GM18861 (cell line): Measurements from ENCODE around the gene RHOBTB1.
"Not testable (repeated sequence)": the region's sequence is repeated elsewhere in the genome, so short reads cannot be mapped to it uniquely, and the experiment has no call there.

Experiments
- ATAC-seq: cut with Tn5 transposase; IDR thresholded peaks from one replicate; pipeline ENCODE4 v1.9.1; 2021; ENCODE audit not compliant: unreplicated experiment

Gene RHOBTB1

GRCh38 chr10:60871215-60871614 is 72.8 kb downstream of the RHOBTB1 start:
- no peak for ATAC-seq

- ATAC-seq: no peak
Measured at GRCh38 chr10:60870803-60871202, 73.2 kb downstream of the RHOBTB1 start.

DNA sequence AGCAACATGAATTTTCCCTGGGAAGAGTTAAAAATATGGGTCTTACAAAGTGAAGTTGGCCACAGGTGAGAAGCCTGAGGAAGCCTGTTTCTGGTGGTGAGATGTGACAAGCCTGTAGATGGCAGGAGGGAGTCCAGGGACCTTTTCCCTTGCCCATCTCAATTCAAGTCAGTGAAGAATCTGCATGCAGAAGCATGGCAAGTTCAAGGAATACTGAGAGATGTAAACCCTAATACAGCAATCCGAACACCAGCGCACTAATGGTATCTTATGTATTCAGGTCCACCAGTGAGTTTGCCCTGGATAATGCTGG is 73.6 kb downstream of the RHOBTB1 start:
- no peak for ATAC-seq

GRCh38 chr10:60869652-60870415 is 74.2 kb downstream of the RHOBTB1 start:
- ATAC-seq: no peak

GRCh38 chr10:60868946-60869345 is 75.0 kb downstream of the RHOBTB1 start:
- ATAC-seq: no peak

DNA sequence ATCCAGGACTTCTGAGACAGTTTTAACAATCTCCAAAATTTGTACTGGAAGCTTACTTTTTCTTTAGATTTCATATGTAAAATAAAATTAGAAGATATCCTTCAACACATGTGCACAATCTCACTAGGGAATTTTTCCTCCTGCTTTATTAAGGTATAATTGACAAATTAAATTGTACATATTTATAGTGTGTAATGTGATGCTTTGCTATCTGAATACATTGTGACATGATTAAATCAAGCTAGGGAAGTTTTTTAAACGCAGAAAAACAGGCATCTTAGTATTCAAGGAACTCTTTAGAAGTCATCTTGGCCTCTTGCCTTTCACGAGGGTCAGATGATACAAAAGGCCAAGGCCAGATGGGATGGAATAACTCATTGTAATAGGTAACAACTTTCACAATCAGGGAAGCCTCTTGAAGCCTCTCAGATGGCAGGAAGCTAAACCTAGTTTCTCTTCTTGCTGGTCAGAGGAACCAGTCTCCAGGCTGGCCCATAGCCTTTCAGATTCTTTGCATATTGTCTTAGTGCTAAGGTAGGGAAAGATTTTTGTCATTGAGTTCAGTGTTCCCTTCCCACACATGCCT is 78.7 kb downstream of the RHOBTB1 start:
- no peak for ATAC-seq

DNA sequence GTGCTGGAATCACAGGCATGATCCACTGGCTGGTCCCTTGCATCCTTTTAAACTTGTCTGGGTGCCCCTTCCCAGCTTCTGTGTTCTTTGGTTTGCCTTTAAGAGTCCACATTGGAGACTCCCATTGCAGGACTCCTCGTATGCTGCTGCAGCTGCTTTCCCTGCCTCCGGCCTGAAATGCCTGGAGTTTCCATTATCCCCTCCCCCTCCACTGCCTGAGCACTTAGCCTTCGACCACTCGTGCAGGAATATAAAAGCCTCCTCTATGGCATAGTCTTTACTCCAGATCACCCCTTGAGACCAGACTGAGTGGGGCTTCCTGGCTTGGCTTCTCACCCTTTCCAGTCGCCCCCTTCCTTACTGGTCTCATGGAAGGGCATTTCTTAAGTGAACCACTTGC is 80.2 kb downstream of the RHOBTB1 start:
- ATAC-seq: no peak

DNA sequence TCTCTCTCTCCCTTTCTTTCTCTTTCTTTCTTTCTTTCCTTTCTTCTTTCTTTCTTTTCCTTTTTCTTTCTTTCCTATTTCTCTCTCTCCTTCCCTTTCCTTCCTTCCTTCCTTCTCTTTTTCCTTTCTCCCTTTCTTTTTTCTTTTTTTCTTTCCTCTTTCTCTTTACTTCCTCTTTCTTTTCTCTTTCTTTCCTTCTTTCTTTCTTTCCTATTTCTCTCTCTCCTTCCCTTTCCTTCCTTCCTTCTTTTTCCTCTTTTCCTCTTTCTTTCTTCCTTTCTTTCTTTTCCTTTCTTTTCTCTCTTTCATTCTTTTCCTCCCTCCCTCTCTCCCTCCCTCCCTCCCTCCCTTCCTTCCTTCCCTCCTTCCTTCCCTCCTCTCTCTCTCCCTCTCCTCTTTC is 81.5 kb downstream of the RHOBTB1 start:
- ATAC-seq: no peak

DNA sequence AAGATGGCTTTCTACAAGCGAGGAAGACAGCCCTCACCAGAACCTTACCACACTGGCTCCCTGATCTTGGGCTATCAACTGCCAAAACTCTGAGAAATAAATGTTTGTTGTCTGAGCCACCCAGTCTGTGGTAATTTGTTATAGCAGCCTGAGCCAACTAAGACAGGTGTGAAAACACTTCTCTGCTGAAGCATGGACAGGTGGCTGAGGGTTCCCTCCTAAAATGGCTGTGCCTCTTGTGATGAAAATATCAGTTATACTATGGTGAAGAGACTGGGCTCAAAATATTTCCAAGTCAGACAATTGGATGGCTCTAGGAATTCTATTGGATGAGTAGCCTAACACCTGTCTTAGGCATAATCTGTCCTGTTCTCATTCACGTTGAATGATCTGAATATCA is 87.6 kb downstream of the RHOBTB1 start:
- ATAC-seq: no peak

- no peak for ATAC-seq
Measured at GRCh38 chr10:60853637-60854036, 90.3 kb downstream of the RHOBTB1 start.

DNA sequence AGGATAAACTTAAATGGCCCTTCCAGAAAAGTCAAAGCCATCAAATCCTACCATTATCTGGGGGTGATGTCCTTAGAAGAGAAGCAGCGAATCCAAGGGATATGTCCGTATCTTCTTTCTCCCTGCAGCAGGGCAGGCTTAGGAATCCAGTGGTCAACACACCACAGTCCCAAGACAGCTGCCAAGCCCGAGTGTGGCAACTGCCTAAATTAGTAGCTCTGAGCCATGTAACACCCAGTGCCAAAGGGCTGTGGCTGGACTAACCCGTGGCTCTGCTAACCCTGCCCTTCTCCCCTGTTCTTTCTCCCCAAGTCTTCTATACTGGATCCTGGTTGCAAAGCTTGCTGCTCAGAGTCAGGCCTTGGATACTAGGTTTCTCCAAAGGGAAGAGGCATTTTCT is 90.9 kb downstream of the RHOBTB1 start:
- no peak for ATAC-seq

DNA sequence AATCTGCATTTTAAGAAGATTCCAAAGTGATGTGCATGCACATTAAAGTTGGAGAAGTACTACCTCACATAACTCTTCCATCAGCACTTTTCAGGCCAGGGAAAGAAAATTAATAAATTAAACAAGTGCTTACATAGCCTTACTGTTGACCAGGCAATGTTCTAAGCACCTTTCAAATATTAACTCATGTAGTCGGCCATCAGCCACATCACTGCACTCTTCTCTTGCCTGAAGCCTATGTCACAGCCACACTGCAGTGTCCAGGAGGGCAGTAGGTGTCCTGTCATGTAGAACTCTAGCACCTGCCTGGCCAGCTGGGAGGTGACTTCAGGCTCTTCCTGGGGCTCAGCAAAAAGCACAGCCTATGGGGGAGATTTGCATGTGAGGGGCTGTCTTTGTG is 94.2 kb downstream of the RHOBTB1 start:
- ATAC-seq: no peak

DNA sequence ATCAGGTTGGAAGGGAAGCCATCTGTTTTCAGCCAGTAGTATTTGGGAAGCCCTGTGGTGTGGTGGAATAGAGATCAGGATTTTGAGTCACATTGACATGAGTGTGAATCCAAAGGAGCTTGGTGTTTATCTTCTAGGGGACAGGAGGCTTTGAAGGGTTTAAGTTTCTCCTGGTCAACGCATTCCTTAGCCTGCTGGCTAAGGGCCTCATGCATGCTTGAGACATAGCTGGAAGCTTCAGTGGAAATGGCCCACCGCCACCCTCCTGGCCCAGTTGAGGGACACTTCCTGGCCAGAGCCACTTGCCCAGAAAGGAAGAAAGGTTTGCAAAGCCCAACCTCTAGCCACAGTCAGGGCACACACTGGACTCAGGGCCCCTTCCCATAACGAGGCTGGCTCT is 94.8 kb downstream of the RHOBTB1 start:
- ATAC-seq: no peak

GRCh38 chr10:60848680-60849079 is 95.3 kb downstream of the RHOBTB1 start:
- no peak for ATAC-seq

DNA sequence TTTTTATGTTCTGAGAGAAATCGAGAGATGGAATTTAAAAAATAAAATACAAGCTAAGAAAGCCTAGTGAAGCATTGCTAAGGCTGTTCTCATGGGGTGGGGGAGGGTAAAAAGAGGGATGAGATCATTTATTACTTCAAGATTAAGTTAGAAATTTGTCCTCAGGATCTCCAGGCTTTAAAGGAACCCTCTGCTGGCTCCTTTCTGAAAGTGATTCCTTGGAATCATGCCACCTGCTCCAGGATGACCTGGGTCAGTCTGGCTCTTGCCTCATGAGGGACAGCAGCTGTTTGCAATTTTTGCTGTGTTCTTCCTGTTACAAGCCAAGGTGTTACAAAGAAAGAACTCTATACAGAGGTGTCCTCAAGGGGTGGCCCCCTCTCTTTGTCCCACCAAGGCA is 95.9 kb downstream of the RHOBTB1 start:
- no peak for ATAC-seq

DNA sequence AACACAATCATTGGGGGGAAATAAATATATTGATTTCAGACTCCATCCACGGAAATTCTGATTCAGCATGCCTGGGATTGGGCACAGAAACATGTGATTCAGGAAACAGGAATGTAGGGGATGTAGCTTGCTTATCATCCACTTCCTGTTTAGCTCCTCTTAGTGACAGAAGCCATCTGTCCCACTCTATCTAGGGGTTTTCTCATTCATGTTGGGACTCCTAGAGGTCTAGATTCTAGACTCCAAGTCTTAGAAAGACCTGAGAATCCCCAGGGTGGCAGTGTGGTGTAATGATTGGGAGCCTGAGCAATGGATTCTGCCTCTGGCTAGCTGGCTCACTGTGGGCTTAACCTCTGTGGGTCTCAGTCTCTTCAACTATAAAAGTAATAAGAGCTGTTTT is 97.8 kb downstream of the RHOBTB1 start:
- no peak for ATAC-seq

GRCh38 chr10:60845038-60845437 is 98.9 kb downstream of the RHOBTB1 start:
- no peak for ATAC-seq

DNA sequence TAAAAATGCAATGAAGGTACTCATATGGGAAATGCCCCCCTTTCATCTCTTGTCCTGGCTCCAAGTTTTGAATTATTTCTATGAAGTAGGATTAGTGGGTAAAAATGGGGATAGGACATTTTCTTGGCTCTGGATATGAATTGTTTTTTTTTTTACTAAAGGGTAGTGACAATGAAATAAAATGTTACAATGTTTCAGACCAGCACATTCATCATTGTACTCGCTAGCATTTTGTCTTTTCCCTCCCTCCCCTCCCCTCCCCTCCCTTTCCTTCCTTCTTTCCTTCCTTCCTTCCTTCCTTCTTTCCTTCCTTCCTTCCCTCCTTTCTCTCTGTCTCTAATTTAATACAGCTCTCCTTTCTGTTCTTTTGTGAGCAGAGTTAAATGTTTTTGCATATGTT is 101.3 kb downstream of the RHOBTB1 start:
- ATAC-seq: no peak

GRCh38 chr10:60841227-60841626 is 102.8 kb downstream of the RHOBTB1 start:
- not testable (repeated sequence) for ATAC-seq

- no peak for ATAC-seq
Measured at GRCh38 chr10:60835049-60835448, 108.9 kb downstream of the RHOBTB1 start.

DNA sequence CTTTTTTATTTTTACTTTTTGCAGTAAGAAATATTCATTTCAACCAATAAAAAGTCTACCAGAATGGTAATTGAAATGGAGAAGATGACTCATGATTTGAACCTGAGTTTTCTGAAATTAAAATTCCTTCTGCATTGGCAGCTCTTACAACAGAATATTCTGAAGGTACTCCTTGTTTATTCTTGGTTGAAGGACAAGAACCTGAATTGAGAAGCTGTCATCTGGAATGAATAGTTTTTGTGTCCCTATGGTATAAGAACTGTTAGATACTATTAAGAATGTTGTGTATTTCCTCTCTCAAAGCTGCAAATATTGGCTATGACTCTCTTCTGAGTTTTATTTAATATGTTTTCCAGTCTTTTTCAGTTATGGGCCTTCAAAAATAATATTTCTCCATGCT is 109.6 kb downstream of the RHOBTB1 start:
- no peak for ATAC-seq

DNA sequence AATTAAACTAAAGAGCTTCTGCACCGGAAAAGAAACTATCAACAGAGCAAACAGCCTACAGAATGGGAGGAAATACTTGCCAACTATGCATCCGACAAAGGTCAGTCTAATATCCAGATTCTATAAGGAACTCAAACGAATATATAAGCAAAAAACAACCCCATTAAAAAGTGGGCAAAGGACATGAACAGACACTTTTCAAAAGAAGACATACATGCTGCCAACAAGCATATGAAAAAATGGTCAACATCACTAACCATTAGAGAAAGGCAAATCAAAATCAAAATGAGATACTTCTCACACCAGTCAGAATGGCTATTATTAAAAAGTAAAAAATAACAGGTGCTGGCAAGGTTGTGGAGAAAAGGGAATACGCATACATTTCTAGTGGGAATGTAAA is 111.8 kb downstream of the RHOBTB1 start:
- ATAC-seq: not testable (repeated sequence)

GRCh38 chr10:60828489-60828852 is 115.5 kb downstream of the RHOBTB1 start:
- no peak for ATAC-seq
